ENCODE measurements around the gene ARHGAP24.

- TF ChIP-seq POLR2AphosphoS5 (IDR thresholded peaks at IDR 0.05) = no peak
- TF ChIP-seq, protein P1, sequence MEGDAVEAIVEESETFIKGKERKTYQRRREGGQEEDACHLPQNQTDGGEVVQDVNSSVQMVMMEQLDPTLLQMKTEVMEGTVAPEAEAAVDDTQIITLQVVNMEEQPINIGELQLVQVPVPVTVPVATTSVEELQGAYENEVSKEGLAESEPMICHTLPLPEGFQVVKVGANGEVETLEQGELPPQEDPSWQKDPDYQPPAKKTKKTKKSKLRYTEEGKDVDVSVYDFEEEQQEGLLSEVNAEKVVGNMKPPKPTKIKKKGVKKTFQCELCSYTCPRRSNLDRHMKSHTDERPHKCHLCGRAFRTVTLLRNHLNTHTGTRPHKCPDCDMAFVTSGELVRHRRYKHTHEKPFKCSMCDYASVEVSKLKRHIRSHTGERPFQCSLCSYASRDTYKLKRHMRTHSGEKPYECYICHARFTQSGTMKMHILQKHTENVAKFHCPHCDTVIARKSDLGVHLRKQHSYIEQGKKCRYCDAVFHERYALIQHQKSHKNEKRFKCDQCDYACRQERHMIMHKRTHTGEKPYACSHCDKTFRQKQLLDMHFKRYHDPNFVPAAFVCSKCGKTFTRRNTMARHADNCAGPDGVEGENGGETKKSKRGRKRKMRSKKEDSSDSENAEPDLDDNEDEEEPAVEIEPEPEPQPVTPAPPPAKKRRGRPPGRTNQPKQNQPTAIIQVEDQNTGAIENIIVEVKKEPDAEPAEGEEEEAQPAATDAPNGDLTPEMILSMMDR (IDR thresholded peaks at IDR 0.05) = no peak
Measured at GRCh38 chr4:85860066-85860740, 385.3 kb downstream of the ARHGAP24 start.

Measured in breast epithelium (tissue), 3 donors.